GM19193 (cell line): ENCODE data around the gene CILP.

Source experiments
- POLR2A ChIP-seq: IDR thresholded peaks from 4 replicates; pipeline ENCODE4 v1.6.1; 2011; ENCODE audit not compliant: insufficient read depth, insufficient read length; ENCODE audit errors: extremely low read depth

The CILP gene

GRCh38 chr15:65209701-65210643, 1.3 kb downstream of the CILP start:
- TF ChIP-seq POLR2A = no peak

DNA sequence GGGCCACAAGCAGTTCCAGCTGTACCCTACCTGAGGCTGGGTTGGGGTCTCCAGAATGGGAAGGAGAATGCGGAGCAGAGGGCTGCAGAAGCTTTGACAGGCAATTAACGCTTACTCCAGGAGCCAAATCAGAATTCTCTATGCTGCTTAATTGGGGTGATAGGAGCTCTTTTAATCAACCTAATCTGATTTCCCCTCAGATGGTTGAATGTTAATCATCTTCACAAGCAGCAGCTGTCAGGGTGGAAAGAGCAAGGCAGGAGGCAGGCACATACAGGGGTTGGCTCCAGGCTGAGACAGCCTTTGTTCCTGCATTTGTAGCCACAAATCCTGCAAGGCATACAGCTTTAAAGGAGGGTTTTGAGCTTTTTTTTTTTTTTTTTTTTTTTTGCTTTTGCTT, 2.6 kb downstream of the CILP start:
- TF ChIP-seq POLR2A = no peak

- no peak for TF ChIP-seq POLR2A
These were observed 3.9 kb downstream of the CILP start for GRCh38 chr15:65207280-65207840.

- no peak for TF ChIP-seq POLR2A
These were observed 4.5 kb downstream of the CILP start for GRCh38 chr15:65206750-65207149.

GRCh38 chr15:65204931-65205660, 6.2 kb downstream of the CILP start:
- no peak for TF ChIP-seq POLR2A

- TF ChIP-seq POLR2A = no peak
These were observed 6.9 kb downstream of the CILP start for GRCh38 chr15:65204236-65204930.

DNA sequence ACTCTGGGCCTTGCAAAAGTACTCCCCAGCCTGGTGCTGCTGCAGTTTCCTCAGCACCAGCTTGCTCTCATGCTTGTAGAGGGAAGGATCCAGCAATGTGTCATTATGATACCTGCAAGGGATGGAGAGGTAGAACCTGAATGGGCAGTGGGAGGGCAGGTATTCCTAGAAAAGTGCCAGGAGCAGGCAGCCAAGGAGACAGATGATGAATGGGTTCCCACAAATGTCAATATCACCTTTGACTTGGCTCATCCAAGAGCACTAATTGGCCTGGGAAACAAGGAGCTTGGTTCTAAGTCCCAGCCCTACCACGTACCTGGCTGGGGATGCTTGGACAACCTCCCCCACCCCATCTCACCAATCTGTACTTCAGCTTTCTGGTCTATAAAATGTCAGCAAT, 9.4 kb downstream of the CILP start:
- TF ChIP-seq POLR2A = no peak

- TF ChIP-seq POLR2A = no peak
These were observed 12.7 kb downstream of the CILP start for GRCh38 chr15:65198571-65198970.

DNA sequence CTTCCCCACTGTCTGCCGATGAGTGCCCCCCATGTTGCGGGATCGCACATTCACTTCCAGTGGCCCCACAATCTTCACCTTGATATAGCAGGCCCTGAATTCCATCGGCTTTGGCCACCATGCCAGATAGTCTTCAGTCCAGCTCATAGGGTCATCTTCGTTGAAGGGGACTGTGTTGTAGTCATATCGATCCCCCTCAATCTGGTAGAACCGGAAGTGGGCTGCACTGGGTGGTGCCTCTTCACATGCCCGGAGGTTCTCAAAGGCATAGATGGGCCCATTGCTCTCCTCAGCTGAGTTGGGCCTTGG, 14.0 kb downstream of the CILP start:
- no peak for TF ChIP-seq POLR2A

DNA sequence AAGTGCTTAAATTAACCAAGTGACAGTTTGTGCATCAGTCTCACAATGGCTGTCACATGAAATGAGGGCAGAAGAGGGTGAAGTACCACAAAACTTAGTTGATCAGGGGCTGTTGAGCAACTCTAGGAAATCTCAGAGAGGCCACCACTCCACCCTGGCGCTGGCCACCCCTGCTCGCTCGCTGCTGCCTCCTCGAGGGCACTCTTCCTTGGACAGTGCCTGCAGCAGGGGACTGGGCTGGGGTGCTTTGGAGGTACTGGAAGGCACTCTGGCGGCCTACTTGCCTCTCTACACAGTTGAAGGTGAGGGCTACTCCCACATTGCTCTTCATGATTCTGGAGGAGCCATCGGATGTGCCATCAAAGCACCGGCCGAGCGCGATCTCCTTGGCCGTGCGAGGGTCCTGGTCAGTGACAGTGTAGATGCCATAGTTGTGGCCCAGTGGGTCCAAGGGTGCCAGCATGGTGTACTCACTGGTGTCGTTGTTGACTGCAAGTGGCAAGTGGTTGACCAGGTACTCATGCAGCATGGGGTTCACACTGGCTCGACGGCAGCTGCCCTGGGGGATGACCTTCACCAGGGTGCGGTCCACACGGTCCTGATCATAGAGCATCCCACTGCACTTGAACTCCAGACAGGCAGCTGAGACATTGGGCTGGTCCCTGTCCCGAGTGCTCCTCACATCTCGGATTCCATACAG, 14.5 kb downstream of the CILP start:
- no peak for TF ChIP-seq POLR2A

DNA sequence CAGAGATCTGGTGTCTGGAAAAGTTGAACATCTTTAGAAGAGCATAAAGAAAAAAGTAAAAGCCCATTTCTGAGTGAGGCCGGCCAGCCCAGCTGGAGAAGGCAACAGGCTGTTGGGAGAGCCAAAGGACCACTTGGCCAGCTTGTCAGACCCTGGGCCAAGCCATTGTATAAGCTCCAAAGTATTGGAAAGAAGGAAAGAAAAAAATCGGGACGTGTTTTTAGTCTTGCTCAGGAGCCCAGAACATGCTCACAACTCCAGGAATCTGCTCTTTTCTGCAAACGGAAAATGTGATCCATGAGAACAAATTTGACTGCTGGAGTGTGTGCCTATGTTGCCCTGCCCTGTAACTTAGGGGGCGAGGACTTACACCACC, 15.7 kb downstream of the CILP start:
- no peak for TF ChIP-seq POLR2A

DNA sequence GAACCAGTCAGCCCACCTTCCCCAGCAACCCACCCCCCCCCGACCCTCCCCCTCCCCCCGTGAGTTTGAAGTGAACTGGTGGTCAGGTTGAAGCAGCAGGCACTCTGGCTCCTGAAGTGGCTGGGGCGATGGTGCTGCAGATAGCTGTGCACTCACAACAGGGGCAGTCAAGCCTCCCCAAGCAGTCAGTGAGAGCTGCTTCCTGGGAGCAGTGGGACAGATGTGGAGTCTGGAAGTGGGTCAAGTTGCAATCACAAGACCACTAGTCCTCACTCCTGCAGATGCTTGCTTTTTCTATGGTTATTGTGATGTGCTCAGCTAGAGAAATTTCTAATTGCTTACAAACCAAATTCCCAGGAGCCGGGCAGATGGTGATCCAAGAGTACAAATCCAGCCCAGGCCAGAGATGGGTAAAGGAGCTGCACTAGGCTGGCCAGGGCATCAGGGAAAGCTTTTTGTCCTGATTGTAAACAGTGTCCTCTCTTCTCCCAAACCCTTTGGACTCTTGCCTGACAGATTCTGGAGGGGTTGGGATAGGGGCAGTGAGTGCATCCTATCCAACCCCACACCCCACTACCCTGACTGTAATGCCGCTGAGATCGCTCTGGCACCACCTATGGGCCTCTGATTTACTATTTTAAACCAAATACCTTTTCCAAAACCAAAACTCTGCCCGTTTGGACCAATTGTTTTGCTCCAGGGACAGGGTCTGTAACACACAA, 16.3 kb downstream of the CILP start:
- no peak for TF ChIP-seq POLR2A

- no peak for TF ChIP-seq POLR2A
These were observed 19.3 kb downstream of the CILP start for GRCh38 chr15:65192016-65192415.
